MCF 10A (cell line): ENCODE data around the gene ZDHHC1. TPM values are rescaled to one million over a fixed set of nuclear protein-coding genes. Genes with fewer than 3 reads are reported as not detected.
"Not testable (repeated sequence)": the region's sequence is repeated elsewhere in the genome, so short reads cannot be mapped to it uniquely, and the experiment has no call there.

Experiments used
- BruUV-seq: library from RNA; stranded (reverse); fragments of 400-500 nt; replicated peaks from 2 replicates; lab custom pipeline; 2021; lab: Mats Ljungman, UMichigan
- CTCF ChIA-PET: fragments of 300-600 bp; sonication (Branson Sonifier 250); formaldehyde crosslinking; extraction: SDS; loops from one replicate; lab custom pipeline; 2021; ENCODE audit warnings: antibody characterized with exemption, inconsistent platforms; lab: Yijun Ruan, JAX
- POLR2A ChIA-PET: fragments of 300-600, 350-650 bp; sonication (Branson Sonifier 250); formaldehyde crosslinking; extraction: SDS; loops from one replicate; lab custom pipeline; 2020; ENCODE audit warnings: antibody characterized with exemption, inconsistent platforms; lab: Yijun Ruan, JAX
- DNase-seq: peaks from one replicate; pipeline ENCODE4 v3.0.0-alpha.2; 2018; ENCODE audit not compliant: unreplicated experiment
- H3K27ac Mint-ChIP-seq: one replicate; pipeline ENCODE4 v1.8.0; 2022; ENCODE audit warnings: mild to moderate bottlenecking, low read depth, mixed read lengths; ENCODE audit not compliant: unreplicated experiment
- H3K27me3 Mint-ChIP-seq: one replicate; pipeline ENCODE4 v1.8.0; 2022; ENCODE audit warnings: mixed read lengths; ENCODE audit not compliant: insufficient read depth, unreplicated experiment
- H3K36me3 Mint-ChIP-seq: one replicate; pipeline ENCODE4 v1.8.0; 2022; ENCODE audit warnings: mild to moderate bottlenecking, moderate library complexity, mixed read lengths; ENCODE audit not compliant: insufficient read depth, unreplicated experiment
- H3K4me1 Mint-ChIP-seq: one replicate; pipeline ENCODE4 v1.8.0; 2022; ENCODE audit warnings: mixed read lengths; ENCODE audit not compliant: insufficient read depth, unreplicated experiment
- H3K4me3 Mint-ChIP-seq: one replicate; pipeline ENCODE4 v1.8.0; 2022; ENCODE audit warnings: mild to moderate bottlenecking, moderate library complexity, mixed read lengths; ENCODE audit not compliant: unreplicated experiment
- H3K9me3 Mint-ChIP-seq: one replicate; pipeline ENCODE4 v1.8.0; 2022; ENCODE audit warnings: mixed read lengths; ENCODE audit not compliant: unreplicated experiment
- intact Hi-C: fragments of 100-400 bp; cut with micrococcal nuclease; formaldehyde crosslinking; loops from 2 replicates; pipeline ENCODE4 v1.14.1; 2022
- total RNA-seq: library from RNA; stranded (reverse); gene quantifications from 2 replicates; pipeline ENCODE4 v1.2.3, GENCODE V29; 2022
- TF ChIP-seq, protein P1 (sequence below): fragments of 200-600 bp; IDR thresholded peaks from one replicate; pipeline ENCODE4 v1.8.0; 2022; ENCODE audit warnings: antibody characterized with exemption, mild to moderate bottlenecking; ENCODE audit not compliant: unreplicated experiment

The ZDHHC1 gene
- total RNA-seq, 1 experiment from 2014 or later, result 5.9 TPM

DNA sequence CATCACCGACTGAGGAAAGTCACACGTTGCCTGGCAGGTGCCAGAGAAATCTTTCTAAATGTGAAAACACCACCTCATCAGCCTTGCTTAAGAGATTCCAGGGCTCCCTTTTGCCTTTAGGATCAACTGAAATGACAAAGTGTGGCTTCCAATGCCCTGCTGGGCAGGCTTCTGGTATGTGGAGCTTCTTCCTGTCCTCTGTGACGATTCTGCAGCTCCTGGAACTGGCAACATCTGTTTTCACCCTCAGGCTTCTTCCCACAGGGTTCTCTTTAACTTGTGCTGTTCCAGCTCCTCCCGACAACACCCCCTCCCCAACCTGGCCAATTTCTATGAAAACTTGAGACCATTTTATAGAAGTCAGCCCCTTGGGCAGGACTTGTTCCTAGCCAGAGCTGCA, 4.8 kb upstream of the ZDHHC1 start:
- Mint-ChIP-seq H3K27ac (no peak overlapping the region), H3K9me3 (no peaks in the 10 kb centered on the region), H3K27me3 (peaks cover 26% of the 10 kb centered on the region), H3K36me3 (no peaks in the 10 kb centered on the region), H3K4me1 (peaks cover 5% of the 10 kb centered on the region), H3K4me3 (no peak overlapping the region)
- ChIA-PET POLR2A (interaction anchor here (0.6 to 0.7 kb wide), 2 partner anchors 22 to 96 kb away, joined by 4 read pairs; no protein-coding TSS in a partner anchor), CTCF (interaction anchor here (0.5 to 2.3 kb wide), 3 partner anchors 44 to 444 kb away, joined by 3 to 5 read pairs (median 5); no protein-coding TSS in a partner anchor)
- no peak for DNase-seq
- no TSS peak for BruUV-seq
- TF ChIP-seq, protein P1, sequence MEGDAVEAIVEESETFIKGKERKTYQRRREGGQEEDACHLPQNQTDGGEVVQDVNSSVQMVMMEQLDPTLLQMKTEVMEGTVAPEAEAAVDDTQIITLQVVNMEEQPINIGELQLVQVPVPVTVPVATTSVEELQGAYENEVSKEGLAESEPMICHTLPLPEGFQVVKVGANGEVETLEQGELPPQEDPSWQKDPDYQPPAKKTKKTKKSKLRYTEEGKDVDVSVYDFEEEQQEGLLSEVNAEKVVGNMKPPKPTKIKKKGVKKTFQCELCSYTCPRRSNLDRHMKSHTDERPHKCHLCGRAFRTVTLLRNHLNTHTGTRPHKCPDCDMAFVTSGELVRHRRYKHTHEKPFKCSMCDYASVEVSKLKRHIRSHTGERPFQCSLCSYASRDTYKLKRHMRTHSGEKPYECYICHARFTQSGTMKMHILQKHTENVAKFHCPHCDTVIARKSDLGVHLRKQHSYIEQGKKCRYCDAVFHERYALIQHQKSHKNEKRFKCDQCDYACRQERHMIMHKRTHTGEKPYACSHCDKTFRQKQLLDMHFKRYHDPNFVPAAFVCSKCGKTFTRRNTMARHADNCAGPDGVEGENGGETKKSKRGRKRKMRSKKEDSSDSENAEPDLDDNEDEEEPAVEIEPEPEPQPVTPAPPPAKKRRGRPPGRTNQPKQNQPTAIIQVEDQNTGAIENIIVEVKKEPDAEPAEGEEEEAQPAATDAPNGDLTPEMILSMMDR, result no peak
- intact Hi-C loops, result no loop called here

DNA sequence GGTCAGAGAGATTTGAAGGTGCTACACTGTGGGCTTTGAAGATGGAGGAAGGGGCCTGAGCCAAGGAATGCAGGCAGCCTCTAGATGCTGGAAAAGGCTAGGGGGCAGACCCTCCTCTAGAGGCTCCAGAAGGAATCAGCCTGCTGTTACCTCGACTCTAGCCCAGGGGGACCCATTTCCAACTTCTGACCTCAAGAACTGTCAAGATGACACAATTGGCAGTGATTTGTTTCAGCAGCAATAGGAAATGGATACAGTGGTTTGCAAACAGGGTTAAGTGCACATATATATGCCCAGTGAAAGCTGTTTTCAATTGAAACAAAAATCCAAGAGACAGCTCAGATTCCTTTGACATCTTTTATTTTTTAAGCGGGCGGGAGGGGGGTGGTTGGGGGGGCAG, 3.7 kb upstream of the ZDHHC1 start:
- ChIA-PET CTCF (interaction anchor here (0.6 to 2.3 kb wide), 2 partner anchors 154 to 159 kb away, joined by 3 to 5 read pairs; no protein-coding TSS in a partner anchor), POLR2A (no interaction called here)
- Mint-ChIP-seq H3K9me3 (no peaks in the 10 kb centered on the region), H3K27ac (no peak overlapping the region), H3K4me3 (no peak overlapping the region), H3K27me3 (peaks cover 20% of the 10 kb centered on the region), H3K4me1 (peaks cover 10% of the 10 kb centered on the region), H3K36me3 (no peaks in the 10 kb centered on the region)
- intact Hi-C loops, result loop anchor here (5.0 kb wide), 1 partner anchor 48 kb away; no protein-coding TSS in a partner anchor
- DNase-seq, result no peak
- TF ChIP-seq, protein P1, result no peak
- no TSS peak for BruUV-seq

GRCh38 chr16:67419502-67419901, 3.2 kb upstream of the ZDHHC1 start:
- intact Hi-C loops, result loop anchor here (5.0 kb wide), 1 partner anchor 47 kb away; no protein-coding TSS in a partner anchor
- no peak for DNase-seq
- ChIA-PET POLR2A (no interaction called here), CTCF (interaction anchor here (0.5 to 2.3 kb wide), 3 partner anchors 71 to 159 kb away, joined by 3 to 5 read pairs (median 3); no protein-coding TSS in a partner anchor)
- no peak overlapping the region for H3K27ac Mint-ChIP-seq
- H3K4me1 Mint-ChIP-seq, result peaks cover 12% of the 10 kb centered on the region
- peaks cover 15% of the 10 kb centered on the region for H3K27me3 Mint-ChIP-seq
- no peaks in the 10 kb centered on the region for H3K36me3 Mint-ChIP-seq
- no TSS peak for BruUV-seq
- no peaks in the 10 kb centered on the region for H3K9me3 Mint-ChIP-seq
- no peak overlapping the region for H3K4me3 Mint-ChIP-seq
- TF ChIP-seq, protein P1, result no peak

DNA sequence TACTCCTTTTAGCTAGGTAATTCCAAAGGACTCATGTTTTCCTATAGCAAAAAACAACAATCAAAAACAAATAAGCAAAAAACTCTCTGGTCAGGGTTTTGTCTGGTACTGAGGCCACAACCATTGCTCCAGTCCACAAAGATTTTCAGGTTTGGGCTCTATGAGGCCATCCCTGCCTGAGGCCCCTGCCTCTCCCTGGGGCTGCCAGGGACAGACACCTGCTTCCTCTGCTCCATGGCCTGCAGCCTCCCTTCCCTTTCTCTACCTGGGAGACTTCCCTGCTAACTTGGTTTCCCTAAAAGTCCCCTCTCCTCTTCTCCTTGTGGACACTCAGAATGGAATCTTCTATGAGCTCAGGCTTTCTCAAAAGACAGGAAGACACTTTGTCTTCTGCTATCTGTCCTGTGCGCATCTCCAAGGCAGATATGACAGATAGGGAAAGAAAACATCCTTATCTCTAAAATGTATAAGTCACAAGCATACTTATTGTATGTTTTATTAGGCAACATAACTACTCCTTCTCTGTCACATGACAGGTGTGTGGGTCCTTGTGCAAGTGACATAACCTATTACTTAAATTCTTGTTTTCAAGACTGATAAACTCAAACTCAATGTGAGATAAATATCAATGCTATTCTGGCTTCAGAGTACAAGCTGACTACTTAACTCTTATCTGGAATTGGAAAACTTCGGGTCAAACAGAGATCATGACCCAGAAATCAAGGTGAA, 1.2 kb upstream of the ZDHHC1 start:
- H3K27ac Mint-ChIP-seq, result no peak overlapping the region
- intact Hi-C loops, result loop anchor here (5.0 kb wide), 1 partner anchor 45 kb away; no protein-coding TSS in a partner anchor
- CTCF ChIA-PET, result interaction anchor here (0.6 to 2.7 kb wide), 17 partner anchors 8 to 383 kb away, joined by 3 to 20 read pairs (median 5); partner anchors contain the start of gene HSD11B2

GRCh38 chr16:67415421-67415820, 856 bp downstream of the ZDHHC1 start:
- POLR2A ChIA-PET, DNase-seq, BruUV-seq, H3K9me3 Mint-ChIP-seq, H3K27ac Mint-ChIP-seq, H3K36me3 Mint-ChIP-seq: not testable (repeated sequence)
- H3K27me3 Mint-ChIP-seq, result peaks cover 14% of the 10 kb centered on the region
- intact Hi-C loops, result loop anchor here (5.0 kb wide), 1 partner anchor 43 kb away; no protein-coding TSS in a partner anchor
- H3K4me1 Mint-ChIP-seq, result peaks cover 16% of the 10 kb centered on the region
- H3K4me3 Mint-ChIP-seq, result peak overlapping the region; percentile 78
- CTCF ChIA-PET, result interaction anchor here (1.1 to 2.5 kb wide), 3 partner anchors 9 to 155 kb away, joined by 3 to 14 read pairs (median 5); no protein-coding TSS in a partner anchor

More for the DNA sequence above, 1.2 kb upstream of the ZDHHC1 start:
- DNase-seq, result no peak
- BruUV-seq, result no TSS peak
- Mint-ChIP-seq H3K27me3 (peaks cover 14% of the 10 kb centered on the region), H3K4me1 (peaks cover 16% of the 10 kb centered on the region), H3K36me3 (no peaks in the 10 kb centered on the region), H3K4me3 (peak overlapping the region; percentile 81), H3K9me3 (no peaks in the 10 kb centered on the region)
- POLR2A ChIA-PET, result interaction anchor here (0.6 to 1.6 kb wide), 3 partner anchors 11 to 530 kb away, joined by 3 to 6 read pairs (median 4); no protein-coding TSS in a partner anchor
- TF ChIP-seq, protein P1, result no peak
